ENCODE results near the gene LRRC1.

The LRRC1 gene

GRCh38 chr6:53790886-53791285 lies 3.9 kb upstream of the LRRC1 start:
- DNase-seq: no peak
- Histone ChIP-seq H3K9me3 (ENCODE audit: control insufficient read depth, low read length) (peaks cover 6% of the 10 kb centered on the region), H3K4me3 (ENCODE audit: insufficient read depth, low read depth, low read length, poor library complexity, severe bottlenecking) (no peak overlapping the region), H3K4me1 (ENCODE audit: control insufficient read depth, insufficient read depth, low read length, poor library complexity, severe bottlenecking) (peaks cover 13% of the 10 kb centered on the region), H3K27ac (ENCODE audit: insufficient read depth, low read length, poor library complexity, severe bottlenecking) (no peak overlapping the region), H3K27me3 (replicated peaks; ENCODE audit: control insufficient read depth, insufficient read depth, low read length, poor library complexity, severe bottlenecking) (no peaks in the 10 kb centered on the region), H3K36me3 (ENCODE audit: control insufficient read depth, insufficient read depth, low read length) (no peaks in the 10 kb centered on the region)

- Histone ChIP-seq H3K27ac (ENCODE audit: insufficient read depth, low read length, poor library complexity, severe bottlenecking) (no peak overlapping the region), H3K36me3 (ENCODE audit: control insufficient read depth, insufficient read depth, low read length) (no peaks in the 10 kb centered on the region), H3K4me3 (ENCODE audit: insufficient read depth, low read depth, low read length, poor library complexity, severe bottlenecking) (no peak overlapping the region), H3K27me3 (replicated peaks; ENCODE audit: control insufficient read depth, insufficient read depth, low read length, poor library complexity, severe bottlenecking) (no peaks in the 10 kb centered on the region), H3K4me1 (ENCODE audit: control insufficient read depth, insufficient read depth, low read length, poor library complexity, severe bottlenecking) (peaks cover 13% of the 10 kb centered on the region), H3K9me3 (ENCODE audit: control insufficient read depth, low read length) (peaks cover 6% of the 10 kb centered on the region)
- no peak for DNase-seq
Measured at GRCh38 chr6:53792016-53792415, 2.8 kb upstream of the LRRC1 start.

- H3K27me3 ChIP-seq (replicated peaks; ENCODE audit: control insufficient read depth, insufficient read depth, low read length, poor library complexity, severe bottlenecking): no peaks in the 10 kb centered on the region
- H3K4me3 ChIP-seq (ENCODE audit: insufficient read depth, low read depth, low read length, poor library complexity, severe bottlenecking): no peak overlapping the region
- H3K4me1 ChIP-seq (ENCODE audit: control insufficient read depth, insufficient read depth, low read length, poor library complexity, severe bottlenecking): peaks cover 13% of the 10 kb centered on the region
- peaks cover 6% of the 10 kb centered on the region for H3K9me3 ChIP-seq (ENCODE audit: control insufficient read depth, low read length)
- no peaks in the 10 kb centered on the region for H3K36me3 ChIP-seq (ENCODE audit: control insufficient read depth, insufficient read depth, low read length)
- no peak for DNase-seq
- no peak overlapping the region for H3K27ac ChIP-seq (ENCODE audit: insufficient read depth, low read length, poor library complexity, severe bottlenecking)
Measured at GRCh38 chr6:53792973-53793317, 1.9 kb upstream of the LRRC1 start.

GRCh38 chr6:53793318-53794136 lies 1.3 kb upstream of the LRRC1 start:
- Histone ChIP-seq H3K4me1 (ENCODE audit: control insufficient read depth, insufficient read depth, low read length, poor library complexity, severe bottlenecking) (peaks cover 13% of the 10 kb centered on the region), H3K27ac (ENCODE audit: insufficient read depth, low read length, poor library complexity, severe bottlenecking) (no peak overlapping the region), H3K36me3 (ENCODE audit: control insufficient read depth, insufficient read depth, low read length) (no peaks in the 10 kb centered on the region), H3K4me3 (ENCODE audit: insufficient read depth, low read depth, low read length, poor library complexity, severe bottlenecking) (peak overlapping the region; percentile 92), H3K9me3 (ENCODE audit: control insufficient read depth, low read length) (peaks cover 1% of the 10 kb centered on the region), H3K27me3 (replicated peaks; ENCODE audit: control insufficient read depth, insufficient read depth, low read length, poor library complexity, severe bottlenecking) (no peaks in the 10 kb centered on the region)
- peak in 1 of 3 donors; percentile 9 for DNase-seq

- H3K27ac ChIP-seq (ENCODE audit: insufficient read depth, low read length, poor library complexity, severe bottlenecking): peak overlapping the region; percentile 41
- H3K4me3 ChIP-seq (ENCODE audit: insufficient read depth, low read depth, low read length, poor library complexity, severe bottlenecking): peak overlapping the region; percentile 92
- H3K27me3 ChIP-seq (replicated peaks; ENCODE audit: control insufficient read depth, insufficient read depth, low read length, poor library complexity, severe bottlenecking): no peaks in the 10 kb centered on the region
- no peaks in the 10 kb centered on the region for H3K36me3 ChIP-seq (ENCODE audit: control insufficient read depth, insufficient read depth, low read length)
- H3K9me3 ChIP-seq (ENCODE audit: control insufficient read depth, low read length): no peaks in the 10 kb centered on the region
- DNase-seq: peak; percentile 17 to 46 (median 28)
- H3K4me1 ChIP-seq (ENCODE audit: control insufficient read depth, insufficient read depth, low read length, poor library complexity, severe bottlenecking): peaks cover 13% of the 10 kb centered on the region
Measured at GRCh38 chr6:53794137-53794719, 577 bp upstream of the LRRC1 start.

GRCh38 chr6:53795340-53795701 lies 516 bp downstream of the LRRC1 start:
- Histone ChIP-seq H3K4me1 (ENCODE audit: control insufficient read depth, insufficient read depth, low read length, poor library complexity, severe bottlenecking) (peaks cover 13% of the 10 kb centered on the region), H3K36me3 (ENCODE audit: control insufficient read depth, insufficient read depth, low read length) (no peaks in the 10 kb centered on the region), H3K27me3 (replicated peaks; ENCODE audit: control insufficient read depth, insufficient read depth, low read length, poor library complexity, severe bottlenecking) (no peaks in the 10 kb centered on the region), H3K4me3 (ENCODE audit: insufficient read depth, low read depth, low read length, poor library complexity, severe bottlenecking) (peak overlapping the region; percentile 92), H3K9me3 (ENCODE audit: control insufficient read depth, low read length) (no peaks in the 10 kb centered on the region), H3K27ac (ENCODE audit: insufficient read depth, low read length, poor library complexity, severe bottlenecking) (no peak overlapping the region)
- DNase-seq: no peak

- Histone ChIP-seq H3K9me3 (ENCODE audit: control insufficient read depth, low read length) (no peaks in the 10 kb centered on the region), H3K4me3 (ENCODE audit: insufficient read depth, low read depth, low read length, poor library complexity, severe bottlenecking) (peak overlapping the region; percentile 92), H3K36me3 (ENCODE audit: control insufficient read depth, insufficient read depth, low read length) (no peaks in the 10 kb centered on the region), H3K27ac (ENCODE audit: insufficient read depth, low read length, poor library complexity, severe bottlenecking) (no peak overlapping the region), H3K27me3 (replicated peaks; ENCODE audit: control insufficient read depth, insufficient read depth, low read length, poor library complexity, severe bottlenecking) (no peaks in the 10 kb centered on the region), H3K4me1 (ENCODE audit: control insufficient read depth, insufficient read depth, low read length, poor library complexity, severe bottlenecking) (peaks cover 13% of the 10 kb centered on the region)
- DNase-seq: no peak
Measured at GRCh38 chr6:53795702-53796450, 1.1 kb downstream of the LRRC1 start.

GRCh38 chr6:53796451-53796780 lies 1.6 kb downstream of the LRRC1 start:
- H3K27ac ChIP-seq (ENCODE audit: insufficient read depth, low read length, poor library complexity, severe bottlenecking): no peak overlapping the region
- no peaks in the 10 kb centered on the region for H3K9me3 ChIP-seq (ENCODE audit: control insufficient read depth, low read length)
- H3K4me3 ChIP-seq (ENCODE audit: insufficient read depth, low read depth, low read length, poor library complexity, severe bottlenecking): peak overlapping the region; percentile 92
- H3K4me1 ChIP-seq (ENCODE audit: control insufficient read depth, insufficient read depth, low read length, poor library complexity, severe bottlenecking): peaks cover 13% of the 10 kb centered on the region
- H3K36me3 ChIP-seq (ENCODE audit: control insufficient read depth, insufficient read depth, low read length): no peaks in the 10 kb centered on the region
- no peaks in the 10 kb centered on the region for H3K27me3 ChIP-seq (replicated peaks; ENCODE audit: control insufficient read depth, insufficient read depth, low read length, poor library complexity, severe bottlenecking)
- no peak for DNase-seq

GRCh38 chr6:53796791-53797190 lies 2.0 kb downstream of the LRRC1 start:
- no peaks in the 10 kb centered on the region for H3K9me3 ChIP-seq (ENCODE audit: control insufficient read depth, low read length)
- H3K4me3 ChIP-seq (ENCODE audit: insufficient read depth, low read depth, low read length, poor library complexity, severe bottlenecking): no peak overlapping the region
- H3K36me3 ChIP-seq (ENCODE audit: control insufficient read depth, insufficient read depth, low read length): no peaks in the 10 kb centered on the region
- no peak overlapping the region for H3K27ac ChIP-seq (ENCODE audit: insufficient read depth, low read length, poor library complexity, severe bottlenecking)
- peaks cover 13% of the 10 kb centered on the region for H3K4me1 ChIP-seq (ENCODE audit: control insufficient read depth, insufficient read depth, low read length, poor library complexity, severe bottlenecking)
- no peaks in the 10 kb centered on the region for H3K27me3 ChIP-seq (replicated peaks; ENCODE audit: control insufficient read depth, insufficient read depth, low read length, poor library complexity, severe bottlenecking)
- no peak for DNase-seq

- H3K9me3 ChIP-seq (ENCODE audit: control insufficient read depth, low read length): no peaks in the 10 kb centered on the region
- no peak overlapping the region for H3K27ac ChIP-seq (ENCODE audit: insufficient read depth, low read length, poor library complexity, severe bottlenecking)
- no peaks in the 10 kb centered on the region for H3K36me3 ChIP-seq (ENCODE audit: control insufficient read depth, insufficient read depth, low read length)
- no peaks in the 10 kb centered on the region for H3K27me3 ChIP-seq (replicated peaks; ENCODE audit: control insufficient read depth, insufficient read depth, low read length, poor library complexity, severe bottlenecking)
- peaks cover 13% of the 10 kb centered on the region for H3K4me1 ChIP-seq (ENCODE audit: control insufficient read depth, insufficient read depth, low read length, poor library complexity, severe bottlenecking)
- H3K4me3 ChIP-seq (ENCODE audit: insufficient read depth, low read depth, low read length, poor library complexity, severe bottlenecking): no peak overlapping the region
- no peak for DNase-seq
Measured at GRCh38 chr6:53797304-53797703, 2.5 kb downstream of the LRRC1 start.
